ENCODE data around the gene ARL13B. TPM values are rescaled to one million over a fixed set of nuclear protein-coding genes. Genes with fewer than 3 reads are reported as not detected.
"Not testable (repeated sequence)": the region's sequence is repeated elsewhere in the genome, so short reads cannot be mapped to it uniquely, and the experiment has no call there.

ARL13B gene
- polyA plus RNA-seq (2012; ENCODE audit: insufficient read depth, insufficient read length, low read depth): 8.7 TPM

- Histone ChIP-seq H3K4me3 (ENCODE audit: low read depth, low read length) (peak within 1 kb of the TSS; percentile 88), H3K27me3 (no peaks in the 10 kb centered on the region), H3K9me3 (no peaks in the 10 kb centered on the region), H3K4me1 (no peaks in the 10 kb centered on the region; the same call in 1 of the 2 replicates), H3K36me3 (no peaks in the 10 kb centered on the region)
- DNase-seq: peak; percentile 97
- TF ChIP-seq CTCF (IDR thresholded peaks at IDR 0.05; ENCODE audit: low read depth, low read length): no peak
Measured at GRCh38 chr3:93979850-93980676, at the start of gene ARL13B. Gene ARL13B (plus strand): TSS chr3:93980155. CDS start chr3:93980424, 269 bp downstream.

- no peak overlapping the region for H3K4me3 ChIP-seq (ENCODE audit: low read depth, low read length)
- no peaks in the 10 kb centered on the region for H3K4me1 ChIP-seq
- no peaks in the 10 kb centered on the region for H3K36me3 ChIP-seq
- no peak for TF ChIP-seq CTCF (IDR thresholded peaks at IDR 0.05; ENCODE audit: low read depth, low read length)
- H3K9me3 ChIP-seq: no peaks in the 10 kb centered on the region
- no peaks in the 10 kb centered on the region for H3K27me3 ChIP-seq
- no peak for DNase-seq
Measured at GRCh38 chr3:93931597-93932229, 48.2 kb upstream of the ARL13B start.

GRCh38 chr3:93934366-93935046, 45.4 kb upstream of the ARL13B start:
- Histone ChIP-seq H3K4me3 (ENCODE audit: low read depth, low read length) (no peak overlapping the region), H3K4me1 (no peaks in the 10 kb centered on the region), H3K27me3 (no peaks in the 10 kb centered on the region), H3K36me3 (no peaks in the 10 kb centered on the region), H3K9me3 (no peaks in the 10 kb centered on the region)
- DNase-seq: no peak
- no peak for TF ChIP-seq CTCF (IDR thresholded peaks at IDR 0.05; ENCODE audit: low read depth, low read length)

- Histone ChIP-seq H3K9me3 (no peaks in the 10 kb centered on the region), H3K27me3 (no peaks in the 10 kb centered on the region), H3K4me1 (no peaks in the 10 kb centered on the region), H3K36me3 (no peaks in the 10 kb centered on the region), H3K4me3 (ENCODE audit: low read depth, low read length) (no peak overlapping the region)
- no peak for DNase-seq
- no peak for TF ChIP-seq CTCF (IDR thresholded peaks at IDR 0.05; ENCODE audit: low read depth, low read length)
Measured at GRCh38 chr3:93936549-93936948, 43.4 kb upstream of the ARL13B start.

GRCh38 chr3:93937485-93937884, 42.5 kb upstream of the ARL13B start:
- H3K27me3 ChIP-seq; DNase-seq; H3K9me3 ChIP-seq; H3K36me3 ChIP-seq; H3K4me1 ChIP-seq; H3K4me3 ChIP-seq (ENCODE audit: low read depth, low read length): not testable (repeated sequence)

- not testable (repeated sequence) for H3K36me3 ChIP-seq; H3K9me3 ChIP-seq; DNase-seq; H3K27me3 ChIP-seq; H3K4me3 ChIP-seq (ENCODE audit: low read depth, low read length); H3K4me1 ChIP-seq
Measured at GRCh38 chr3:93949958-93950357, 30.0 kb upstream of the ARL13B start.

- TF ChIP-seq CTCF (IDR thresholded peaks at IDR 0.05; ENCODE audit: low read depth, low read length): no peak
- Histone ChIP-seq H3K27me3 (no peaks in the 10 kb centered on the region), H3K4me1 (no peaks in the 10 kb centered on the region), H3K9me3 (no peaks in the 10 kb centered on the region), H3K36me3 (no peaks in the 10 kb centered on the region), H3K4me3 (ENCODE audit: low read depth, low read length) (no peak overlapping the region)
- no peak for DNase-seq
Measured at GRCh38 chr3:93961026-93961425, 18.9 kb upstream of the ARL13B start.

All from BE2C (cell line).